Spleen (tissue), 7 donors: ENCODE data around the gene ERC1.

Source experiments
- CTCF ChIP-seq, 11 experiments: fragments of 200-600 bp in 7 of 11; fragments of 450-650 bp in 4 of 11; sonication (generic) in 4 of 11; IDR thresholded peaks in 8 of 11; conservative IDR thresholded peaks in 3 of 11; 1 replicate in 7 of 11; 2 replicates in 4 of 11; pipeline versions ENCODE4 v1.4.0 to v1.8.0; 2016 to 2021; ENCODE audit warnings: antibody characterized with exemption in 11 of 11, inconsistent platforms in 4 of 11, mild to moderate bottlenecking in 1 of 11
- POLR2A ChIP-seq, 3 donors: fragments of 450-650 bp; IDR thresholded peaks; one replicate each; pipeline ENCODE4 v1.5.1; 2017; ENCODE audit warnings: antibody characterized with exemption in 3 of 3, mild to moderate bottlenecking in 1 of 3
- donor health status: DM: no; HTN: no; CAD: no; lungs with moderate emphysema.
- donor health status: DM: no; HTN: no; CAD: no.
- donor health status: DM: no; HTN: no; CAD: no.

DNA sequence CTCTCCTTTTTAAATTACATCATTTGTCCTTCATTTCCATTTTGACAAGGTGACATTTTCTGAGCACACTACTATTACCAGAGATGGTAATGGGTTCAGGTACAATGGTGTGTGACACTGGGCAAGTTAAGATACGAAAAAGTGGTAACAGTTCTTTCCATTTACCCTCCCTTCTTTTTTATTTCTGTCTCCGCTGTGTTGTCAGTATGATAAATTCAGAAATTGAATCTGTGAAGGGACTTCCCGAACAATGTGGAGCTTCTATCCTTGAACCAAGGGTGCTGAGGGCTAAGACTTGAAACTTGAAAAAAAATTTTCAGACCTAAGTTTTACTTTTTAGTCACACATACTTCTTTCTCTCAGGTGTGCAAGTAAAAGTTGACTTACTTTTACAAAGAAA, 103.7 kb downstream of the ERC1 start:
- TF ChIP-seq CTCF (IDR thresholded peaks at IDR 0.05 in 8 of 11, conservative IDR thresholded peaks at IDR 0.05 in 3 of 11) (no peak), POLR2A (IDR thresholded peaks at IDR 0.05) (no peak)
